HepG2 (cell line): ENCODE results near the gene PIGL. TPM values are rescaled to one million over a fixed set of nuclear protein-coding genes. Genes with fewer than 3 reads are reported as not detected.

Experiments used
- HNRNPK ChIP-seq: fragments of 200-400 bp; formaldehyde crosslinking; IDR thresholded peaks from 2 replicates; pipeline ENCODE4 v1.6.1; 2018; ENCODE audit warnings: low read length, low read depth, moderate library complexity, mild to moderate bottlenecking; ENCODE audit not compliant: poor library complexity, severe bottlenecking
- MAFF ChIP-seq: IDR thresholded peaks from 2 replicates; pipeline ENCODE4 v1.6.1; 2011; ENCODE audit warnings: low read depth, low read length, improper control_type of control experiment
- PATZ1 ChIP-seq: sonication (generic); formaldehyde crosslinking; IDR thresholded peaks from 2 replicates; pipeline ENCODE4 v1.4.0; 2020; ENCODE audit warnings: missing genetic modification reagents
- SOX13 ChIP-seq, 3 experiments: fragments of 450-650 bp in 1 of 3; sonication (generic) in 1 of 3; formaldehyde crosslinking in 1 of 3; IDR thresholded peaks in 2 of 3; conservative IDR thresholded peaks in 1 of 3; 2 replicates each; pipeline versions ENCODE4 v1.5.0 to v1.6.1; 2016 to 2020; ENCODE audit warnings: antibody characterized with exemption in 1 of 3, mild to moderate bottlenecking in 1 of 3, missing compliant biosample characterization in 1 of 3, missing genetic modification reagents in 1 of 3, moderate library complexity in 1 of 3
- TP53 ChIP-seq: sonication (generic); formaldehyde crosslinking; conservative IDR thresholded peaks from 2 replicates; pipeline ENCODE4 v1.4.0; 2020; ENCODE audit warnings: missing genetic modification reagents
- XRCC5 ChIP-seq: fragments of 200-400 bp; formaldehyde crosslinking; optimal IDR thresholded peaks from 2 replicates; pipeline ENCODE3; 2017; ENCODE audit warnings: mild to moderate bottlenecking, low read length
- ZBTB40 ChIP-seq, 2 experiments: fragments of 450-650 bp in 1 of 2; sonication (generic) in 1 of 2; formaldehyde crosslinking in 1 of 2; IDR thresholded peaks; 2 replicates each; pipeline versions ENCODE4 v1.6.1 to v1.8.0; 2016 to 2022; ENCODE audit warnings: antibody characterized with exemption in 1 of 2, mild to moderate bottlenecking in 1 of 2, missing genetic modification reagents in 1 of 2
- ZMYM4 ChIP-seq: sonication (generic); formaldehyde crosslinking; IDR thresholded peaks from 2 replicates; pipeline ENCODE4 v1.8.1; 2023; ENCODE audit warnings: mild to moderate bottlenecking, missing genetic modification reagents
- polyA plus RNA-seq, 8 experiments: library from polyadenylated mRNA; depleted of rRNA in 3 of 8; stranded (reverse) in 7 of 8; unstranded in 1 of 8; fragments of >200 nt; fragmentation: Illumina TruSeq in 4 of 8; extraction: Trizol in 4 of 8; gene quantifications; 2 replicates each; pipeline versions ENCODE4 v1.2.1 to v1.2.3, GENCODE V29; 2011 to 2016; ENCODE audit warnings: low read depth in 4 of 8, missing spikeins in 1 of 8, mixed read lengths in 1 of 8; ENCODE audit not compliant: insufficient read depth in 1 of 8
- total RNA-seq, 5 experiments: library from RNA; depleted of rRNA; stranded (reverse); fragments of >200 nt; fragmentation: Illumina TruSeq; extraction: Trizol; gene quantifications; 2 replicates each; pipeline ENCODE4 v1.2.3, GENCODE V29; 2016; ENCODE audit warnings: low read depth in 1 of 5
- TF ChIP-seq, protein P1 (sequence below): sonication (generic); formaldehyde crosslinking; IDR thresholded peaks from 2 replicates; pipeline ENCODE4 v1.5.0; 2020; ENCODE audit warnings: missing genetic modification reagents

PIGL gene
- total and polyA plus RNA-seq, 2 of the 13 experiments (the other 11 are each of a cell fraction or from before 2014, with no cell fraction given), result 28.5 to 63.8 TPM

GRCh38 chr17:16297367-16298139 is 80.5 kb downstream of the PIGL start (continued):
- TF ChIP-seq ZBTB40 (IDR thresholded peaks at IDR 0.05) (no peak), ZBTB40 (CRISPR knock-in tag; IDR thresholded peaks at IDR 0.05) (no peak), MAFF (no peak), SOX13 (IDR thresholded peaks at IDR 0.05) (no peak; the same call in 1 of the 2 replicates), SOX13 (CRISPR knock-in tag; conservative IDR thresholded peaks at IDR 0.05 in 1 of 2, IDR thresholded peaks at IDR 0.05 in 1 of 2) (peak in 1 of 2 experiments; percentile 67; a peak in 2 of 4 replicates), ZMYM4 (CRISPR knock-in tag) (no peak), XRCC5 (peak; percentile 12), TP53 (CRISPR knock-in tag) (no peak), HNRNPK (no peak), PATZ1 (CRISPR knock-in tag) (0 out of 2 replicates have a peak, but pooled peaks have one; percentile 8)
- TF ChIP-seq, protein P1, sequence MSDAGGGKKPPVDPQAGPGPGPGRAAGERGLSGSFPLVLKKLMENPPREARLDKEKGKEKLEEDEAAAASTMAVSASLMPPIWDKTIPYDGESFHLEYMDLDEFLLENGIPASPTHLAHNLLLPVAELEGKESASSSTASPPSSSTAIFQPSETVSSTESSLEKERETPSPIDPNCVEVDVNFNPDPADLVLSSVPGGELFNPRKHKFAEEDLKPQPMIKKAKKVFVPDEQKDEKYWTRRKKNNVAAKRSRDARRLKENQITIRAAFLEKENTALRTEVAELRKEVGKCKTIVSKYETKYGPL (CRISPR knock-in tag), result no peak
